ENCODE measurements around the gene ADGRD1. TPM values are rescaled to one million over a fixed set of nuclear protein-coding genes. Genes with fewer than 3 reads are reported as not detected.

Gene ADGRD1
- polyA plus RNA-seq, 1 of the 3 experiments (the other 2 are of a cell fraction), result not detected

GRCh38 chr12:131085125-131085815 lies 131.6 kb downstream of the ADGRD1 start:
- ChIA-PET CTCF (interaction anchor here (1.1 to 1.6 kb wide), 2 partner anchors 20 to 169 kb away, joined by 4 to 6 read pairs; no protein-coding TSS in a partner anchor), POLR2A (no interaction called here)
- H3K79me2 ChIP-seq (ENCODE audit: insufficient read depth), result no peaks in the 10 kb centered on the region
- H3K4me3 ChIP-seq (ENCODE audit: low read depth in 2 of 2, low read length in 1 of 2), result no peak overlapping the region
- H3K27ac ChIP-seq (ENCODE audit: low read depth in 2 of 2, low read length in 1 of 2), result no peak overlapping the region
- no peaks in the 10 kb centered on the region for H4K20me1 ChIP-seq (ENCODE audit: insufficient read depth)
- no peak overlapping the region for H3K9ac ChIP-seq
- no peaks in the 10 kb centered on the region for H3K9me2 ChIP-seq
- H3F3A ChIP-seq (replicated peaks; ENCODE audit: insufficient read depth), result no peaks in the 10 kb centered on the region
- 58% methylated on average over 19 of the region's 22 CpGs for WGBS (ENCODE audit: low lambda C conversion rate)
- H3K9me3 ChIP-seq, result no peaks in the 10 kb centered on the region
- no peaks in the 10 kb centered on the region for H3K36me3 ChIP-seq (replicated peaks in 1 of 2; ENCODE audit: control insufficient read depth in 1 of 2, insufficient read depth in 2 of 2, low read length in 1 of 2)
- peaks cover 0 to 4% of the 10 kb centered on the region in 2 experiments; a peak in 1 of 4 replicates for H3K4me1 ChIP-seq (ENCODE audit: control insufficient read depth in 1 of 2, insufficient read depth in 2 of 2, low read depth in 1 of 2, low read length in 1 of 2)
- H3K4me2 ChIP-seq, result no peak overlapping the region
- no peak overlapping the region for H2AFZ ChIP-seq (ENCODE audit: low read depth)
- no peak for TF ChIP-seq TAF1 (IDR thresholded peaks at IDR 0.05; ENCODE audit: borderline replicate concordance, low read depth, low read length)
- no peak for TF ChIP-seq RCOR1 (IDR thresholded peaks at IDR 0.05; ENCODE audit: low read length)
- no peak for TF ChIP-seq REST (IDR thresholded peaks at IDR 0.05; ENCODE audit: low read depth, low read length)
- no peak for TF ChIP-seq POLR2AphosphoS5 (IDR thresholded peaks at IDR 0.05; ENCODE audit: low read depth, low read length)
- TF ChIP-seq GATA2 (CRISPR knock-in tag; IDR thresholded peaks at IDR 0.05), result no peak
- H3K27me3 ChIP-seq (ENCODE audit: insufficient read depth), result no peaks in the 10 kb centered on the region
- no peak for DNase-seq

- WGBS (ENCODE audit: low lambda C conversion rate), result 58% methylated on average over 12 of the region's 24 CpGs
- Histone ChIP-seq H3K9ac (no peak overlapping the region), H3K27me3 (ENCODE audit: insufficient read depth) (no peaks in the 10 kb centered on the region), H3K79me2 (ENCODE audit: insufficient read depth) (no peaks in the 10 kb centered on the region), H3K36me3 (replicated peaks in 1 of 2; ENCODE audit: control insufficient read depth in 1 of 2, insufficient read depth in 2 of 2, low read length in 1 of 2) (no peaks in the 10 kb centered on the region), H3K9me2 (no peaks in the 10 kb centered on the region), H3K27ac (ENCODE audit: low read depth in 2 of 2, low read length in 1 of 2) (no peak overlapping the region), H3K9me3 (no peaks in the 10 kb centered on the region), H3F3A (replicated peaks; ENCODE audit: insufficient read depth) (no peaks in the 10 kb centered on the region), H2AFZ (ENCODE audit: low read depth) (no peak overlapping the region), H3K4me3 (ENCODE audit: low read depth in 2 of 2, low read length in 1 of 2) (no peak overlapping the region), H3K4me2 (no peak overlapping the region), H3K4me1 (ENCODE audit: control insufficient read depth in 1 of 2, insufficient read depth in 2 of 2, low read depth in 1 of 2, low read length in 1 of 2) (peaks cover 0 to 4% of the 10 kb centered on the region in 2 experiments; a peak in 1 of 4 replicates), H4K20me1 (ENCODE audit: insufficient read depth) (no peaks in the 10 kb centered on the region)
- DNase-seq, result no peak
- ChIA-PET CTCF (interaction anchor here (1.1 to 1.6 kb wide), 2 partner anchors 19 to 169 kb away, joined by 4 to 6 read pairs; no protein-coding TSS in a partner anchor), POLR2A (no interaction called here)
- TF ChIP-seq CHD2 (IDR thresholded peaks at IDR 0.05; ENCODE audit: low read length, partially characterized antibody), result no peak
- no peak for TF ChIP-seq RAD21 (IDR thresholded peaks at IDR 0.05; ENCODE audit: low read length)
- no peak for TF ChIP-seq YY1 (IDR thresholded peaks at IDR 0.05; ENCODE audit: low read depth)
- no peak for TF ChIP-seq USF1 (IDR thresholded peaks at IDR 0.05; ENCODE audit: borderline replicate concordance, low read depth)
- TF ChIP-seq RXRA (IDR thresholded peaks at IDR 0.05; ENCODE audit: borderline replicate concordance, low read depth), result no peak
- TF ChIP-seq GABPA (IDR thresholded peaks at IDR 0.05; ENCODE audit: low read depth), result no peak
These were observed 132.3 kb downstream of the ADGRD1 start for GRCh38 chr12:131085816-131086591.

Data from SK-N-SH (cell line).